KMS-11 (cell line): Measurements from ENCODE around the gene FTCD.
"Not testable (repeated sequence)": the region's sequence is repeated elsewhere in the genome, so short reads cannot be mapped to it uniquely, and the experiment has no call there.

Experiments used
- H2AFZ ChIP-seq: fragments of 200-600 bp; sonication (generic); 2 replicates; pipeline ENCODE4 v1.6.1; 2016; ENCODE audit warnings: antibody characterized with exemption, mixed run types, low read depth
- H3K27ac ChIP-seq: fragments of 200-600 bp; sonication (generic); 2 replicates; pipeline ENCODE4 v1.6.1; 2016; ENCODE audit warnings: mild to moderate bottlenecking, mixed run types
- H3K27me3 ChIP-seq: fragments of 200-600 bp; sonication (generic); 2 replicates; pipeline ENCODE4 v1.6.1; 2017; ENCODE audit warnings: mild to moderate bottlenecking, low read depth, mixed run types, moderate library complexity; ENCODE audit not compliant: insufficient read depth
- H3K36me3 ChIP-seq: fragments of 200-600 bp; sonication (generic); 2 replicates; pipeline ENCODE4 v1.6.1; 2017; ENCODE audit warnings: mild to moderate bottlenecking, mixed run types; ENCODE audit not compliant: insufficient read depth
- H3K4me1 ChIP-seq: fragments of 200-600 bp; sonication (generic); 2 replicates; pipeline ENCODE4 v1.6.1; 2016; ENCODE audit warnings: mild to moderate bottlenecking, low read depth, mixed run types; ENCODE audit not compliant: poor library complexity, severe bottlenecking
- H3K4me2 ChIP-seq: fragments of 200-600 bp; sonication (generic); 2 replicates; pipeline ENCODE4 v1.7.0; 2016; ENCODE audit warnings: mild to moderate bottlenecking, mixed run types
- H3K4me3 ChIP-seq: fragments of 200-600 bp; sonication (generic); IDR thresholded peaks from 2 replicates; pipeline ENCODE4 v1.6.1; 2017; ENCODE audit warnings: low read depth, low read length, mixed read lengths; ENCODE audit not compliant: insufficient read depth
- H3K79me2 ChIP-seq: fragments of 200-600 bp; sonication (generic); 2 replicates; pipeline ENCODE4 v1.6.1; 2016; ENCODE audit warnings: low read depth, mixed run types; ENCODE audit not compliant: insufficient read depth
- H3K9ac ChIP-seq: fragments of 200-600 bp; sonication (generic); 2 replicates; pipeline ENCODE4 v1.6.1; 2016; ENCODE audit warnings: mild to moderate bottlenecking, mixed run types
- H4K20me1 ChIP-seq: fragments of 200-600 bp; sonication (generic); 2 replicates; pipeline ENCODE4 v1.6.1; 2016; ENCODE audit warnings: mild to moderate bottlenecking, mixed run types; ENCODE audit not compliant: insufficient read depth
- CTCF ChIP-seq: fragments of 200-600 bp; sonication (generic); conservative IDR thresholded peaks from 2 replicates; pipeline ENCODE4 v1.6.1; 2017; ENCODE audit warnings: low read depth, mild to moderate bottlenecking, antibody characterized with exemption, low read length, moderate library complexity, mixed read lengths

The FTCD gene

DNA sequence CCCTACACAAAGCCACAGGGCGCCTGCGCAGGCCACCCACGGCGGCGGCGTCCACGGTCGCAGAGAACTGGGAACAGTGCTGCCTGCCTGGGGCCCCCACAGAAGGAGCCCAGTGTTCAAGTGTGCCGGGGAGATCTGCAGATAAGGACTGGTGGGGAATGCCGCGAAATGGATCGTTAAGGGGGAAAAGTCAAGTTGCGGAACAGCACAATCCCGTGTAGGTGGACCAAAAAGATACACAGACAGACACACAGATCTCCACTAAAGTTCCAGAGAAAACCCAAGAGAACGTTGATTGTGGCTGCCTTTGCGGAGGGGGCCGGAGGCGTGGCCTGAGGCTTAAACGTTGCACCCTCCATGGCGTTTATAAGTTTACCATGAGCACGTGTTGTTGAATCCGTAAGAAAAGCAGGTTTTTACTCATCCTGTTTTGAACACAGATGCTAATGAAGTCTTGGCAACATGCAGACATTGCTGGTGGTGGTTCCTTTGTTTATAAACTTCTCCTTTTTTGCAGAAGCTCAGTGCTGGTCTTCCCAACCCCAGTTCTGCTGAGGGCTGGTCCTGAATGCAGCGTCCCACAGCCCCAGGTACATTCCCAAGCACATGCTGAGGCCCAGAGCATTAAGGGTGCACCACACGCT lies 24.8 kb upstream of the FTCD start:
- Histone ChIP-seq H3K36me3 (no peaks in the 10 kb centered on the region), H3K9ac (no peak overlapping the region), H3K4me3 (no peak overlapping the region), H4K20me1 (no peaks in the 10 kb centered on the region), H3K4me1 (peaks cover 2% of the 10 kb centered on the region), H3K27ac (no peak overlapping the region), H3K27me3 (no peaks in the 10 kb centered on the region), H2AFZ (no peak overlapping the region), H3K4me2 (no peak overlapping the region), H3K79me2 (peaks cover 15% of the 10 kb centered on the region; the same call in 1 of the 2 replicates)
- TF ChIP-seq CTCF = no peak

DNA sequence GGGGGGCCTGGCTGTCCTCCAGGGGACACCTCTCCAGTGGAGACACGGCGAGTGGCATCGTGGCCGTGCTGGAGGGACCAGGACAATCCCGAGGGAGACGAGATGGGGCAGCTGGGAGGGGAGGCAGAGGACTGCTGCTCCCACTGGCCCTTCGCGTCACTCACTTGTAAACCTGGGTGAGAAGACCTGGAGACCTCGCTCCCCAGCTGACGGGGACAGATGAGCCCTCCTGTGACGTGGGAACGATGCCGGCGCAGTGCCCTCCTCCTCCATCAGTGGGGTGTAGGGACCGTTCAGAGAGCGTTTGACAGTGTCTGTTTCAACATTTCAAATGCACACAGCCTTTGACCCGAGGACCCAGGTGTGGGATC lies 24.3 kb upstream of the FTCD start:
- Histone ChIP-seq H3K4me3 (no peak overlapping the region), H2AFZ (no peak overlapping the region), H3K4me2 (no peak overlapping the region), H3K36me3 (no peaks in the 10 kb centered on the region), H3K4me1 (no peaks in the 10 kb centered on the region), H3K9ac (no peak overlapping the region), H3K27me3 (no peaks in the 10 kb centered on the region), H3K27ac (no peak overlapping the region), H4K20me1 (no peaks in the 10 kb centered on the region), H3K79me2 (peaks cover 20% of the 10 kb centered on the region; the same call in 1 of the 2 replicates)
- TF ChIP-seq CTCF = no peak

- no peak for TF ChIP-seq CTCF
- H3K27me3 ChIP-seq = no peaks in the 10 kb centered on the region
- no peaks in the 10 kb centered on the region for H3K36me3 ChIP-seq
- peaks cover 26% of the 10 kb centered on the region; the same call in 1 of the 2 replicates for H3K79me2 ChIP-seq
- H2AFZ ChIP-seq = no peak overlapping the region
- H4K20me1 ChIP-seq = no peaks in the 10 kb centered on the region
- no peaks in the 10 kb centered on the region for H3K4me1 ChIP-seq
- no peak overlapping the region for H3K4me2 ChIP-seq
- H3K9ac ChIP-seq = no peak overlapping the region
- no peak overlapping the region for H3K27ac ChIP-seq
- no peak overlapping the region for H3K4me3 ChIP-seq
Observed at GRCh38 chr21:46178961-46179360, 23.6 kb upstream of the FTCD start.

DNA sequence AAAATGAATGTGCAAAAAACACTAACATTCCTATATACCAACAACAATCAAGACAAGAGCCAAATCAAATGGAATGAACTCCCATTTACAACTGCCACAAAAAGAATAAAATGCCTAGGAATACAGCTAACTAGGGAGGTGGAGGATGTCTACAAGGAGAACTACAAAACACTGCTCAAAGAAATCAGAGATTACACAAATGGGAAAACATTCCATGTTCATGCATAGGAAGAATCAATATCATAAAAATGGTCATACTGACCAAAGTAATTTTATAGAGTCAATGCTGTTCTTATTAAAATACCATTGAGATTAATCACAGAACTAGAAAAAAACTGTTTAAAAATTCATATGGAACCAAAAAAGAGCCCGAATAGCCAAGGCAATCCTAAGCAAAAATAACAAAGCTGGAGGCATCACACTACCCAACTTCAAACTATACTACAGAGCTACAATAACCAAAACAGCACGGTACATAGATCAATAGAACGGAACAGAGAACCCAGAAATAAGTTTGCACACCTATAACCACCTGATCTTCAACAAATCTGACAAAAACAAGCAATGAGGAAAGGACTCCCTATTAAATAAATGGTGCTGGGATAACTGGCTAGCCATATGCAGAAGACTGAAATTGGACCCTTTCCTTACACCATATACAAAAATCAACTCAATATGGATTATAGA lies 21.2 kb upstream of the FTCD start:
- not testable (repeated sequence) for H3K9ac ChIP-seq, H3K4me2 ChIP-seq, H3K27ac ChIP-seq, H3K36me3 ChIP-seq, H3K4me3 ChIP-seq, H4K20me1 ChIP-seq, H3K4me1 ChIP-seq, H2AFZ ChIP-seq, H3K27me3 ChIP-seq
- H3K79me2 ChIP-seq = peaks cover 34% of the 10 kb centered on the region; the same call in 1 of the 2 replicates

DNA sequence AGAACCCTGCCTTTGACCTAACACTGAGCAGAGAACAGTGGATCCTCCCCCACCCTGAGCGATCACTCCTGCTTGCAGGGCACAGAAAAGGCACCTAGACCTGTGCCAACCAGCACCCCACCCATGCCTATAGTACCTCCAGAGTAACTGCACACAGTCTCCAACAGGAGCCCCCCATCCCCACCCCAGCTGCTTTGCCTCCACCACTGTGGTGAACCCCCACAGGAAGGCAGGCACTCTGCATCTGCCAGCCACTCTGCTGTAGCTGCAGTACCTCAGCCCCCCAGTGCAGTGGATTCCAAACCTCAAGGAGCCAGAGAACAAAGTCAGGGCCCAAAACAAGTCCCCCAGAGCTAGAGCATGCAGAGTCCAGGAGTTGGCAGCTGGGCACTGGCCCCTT lies 18.2 kb upstream of the FTCD start:
- no peak overlapping the region for H3K9ac ChIP-seq
- no peak for TF ChIP-seq CTCF
- peaks cover 33% of the 10 kb centered on the region; the same call in 1 of the 2 replicates for H3K79me2 ChIP-seq
- no peak overlapping the region for H2AFZ ChIP-seq
- no peaks in the 10 kb centered on the region for H3K27me3 ChIP-seq
- H4K20me1 ChIP-seq = no peaks in the 10 kb centered on the region
- H3K27ac ChIP-seq = no peak overlapping the region
- H3K36me3 ChIP-seq = no peaks in the 10 kb centered on the region
- H3K4me3 ChIP-seq = no peak overlapping the region
- H3K4me2 ChIP-seq = no peak overlapping the region
- H3K4me1 ChIP-seq = no peaks in the 10 kb centered on the region
